Tibial artery (tissue), 4 donors: ENCODE data around the gene ABCC1.
"Not testable (repeated sequence)": the region's sequence is repeated elsewhere in the genome, so short reads cannot be mapped to it uniquely, and the experiment has no call there.

ENCODE experiments used
- DNase-seq, 2 donors: peaks; one replicate each; pipeline ENCODE4 v3.0.0-alpha.2; 2019
- H3K27ac ChIP-seq, 2 donors: fragments of 200-600 bp; sonication (generic) in 1 of 2; 1 replicate in 1 of 2; 2 replicates in 1 of 2; pipeline ENCODE4 v1.5.1; 2018 to 2019; ENCODE audit warnings: mild to moderate bottlenecking in 1 of 2
- H3K27me3 ChIP-seq, 2 donors: fragments of 200-600 bp; sonication (generic) in 1 of 2; one replicate each; pipeline versions ENCODE4 v1.5.1 to v1.6.0; 2016 to 2019
- H3K36me3 ChIP-seq, 3 donors: fragments of 200-600 bp; sonication (generic) in 2 of 3; one replicate each; pipeline ENCODE4 v1.5.1; 2016 to 2019; ENCODE audit warnings: mild to moderate bottlenecking in 2 of 3
- H3K4me1 ChIP-seq, 4 donors: fragments of 200-600 bp; sonication (generic) in 2 of 4; 1 replicate in 3 of 4; 2 replicates in 1 of 4; pipeline ENCODE4 v1.5.1; 2016 to 2019
- H3K4me3 ChIP-seq, 2 donors: fragments of 200-600 bp; sonication (generic) in 1 of 2; 1 replicate in 1 of 2; 2 replicates in 1 of 2; pipeline ENCODE4 v1.5.1; 2018 to 2019; ENCODE audit warnings: mild to moderate bottlenecking in 2 of 2
- H3K9me3 ChIP-seq, 3 donors: fragments of 200-600 bp; sonication (generic) in 1 of 3; one replicate each; pipeline ENCODE4 v1.5.1; 2016 to 2019
- intact Hi-C: fragments of 100-400 bp; cut with DNase I; formaldehyde crosslinking; loops from one replicate; pipeline ENCODE4 v1.15.0; 2023; ENCODE audit warnings: low total_unique reads
- TF ChIP-seq, protein P1 (sequence below), 2 experiments: fragments of 200-600 bp in 1 of 2; fragments of 450-650 bp in 1 of 2; IDR thresholded peaks; one replicate each; pipeline ENCODE4 v1.5.1; 2017 to 2019; ENCODE audit warnings: antibody characterized with exemption in 2 of 2, mild to moderate bottlenecking in 1 of 2, moderate library complexity in 1 of 2

ABCC1 gene

DNA sequence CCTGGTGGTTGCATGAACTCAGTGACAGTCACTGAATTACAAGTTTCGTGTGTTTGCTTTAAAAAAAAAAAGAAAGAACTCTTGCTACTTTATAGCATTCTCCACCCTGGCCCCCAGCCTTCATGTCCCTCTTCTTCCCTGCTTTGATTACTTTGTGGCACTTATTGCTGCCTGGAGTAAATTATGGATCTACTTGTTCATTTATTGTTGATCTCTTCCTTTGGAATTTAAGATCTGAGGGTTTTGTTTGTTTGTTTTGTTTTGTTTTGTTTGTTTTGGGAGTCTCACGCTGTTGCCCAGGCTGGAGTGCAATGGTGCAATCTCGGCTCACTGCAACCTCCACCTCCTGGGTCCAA is 147.4 kb downstream of the ABCC1 start:
- Histone ChIP-seq H3K36me3 (peaks cover 0 to 37% (median 7%) of the 10 kb centered on the region in 3 donors), H3K4me3 (no peak overlapping the region), H3K4me1 (peaks cover 0 to 49% (median 23%) of the 10 kb centered on the region in 4 donors), H3K27ac (peak overlapping the region; percentile 79 to 81), H3K9me3 (no peaks in the 10 kb centered on the region), H3K27me3 (no peaks in the 10 kb centered on the region)
- TF ChIP-seq, protein P1, sequence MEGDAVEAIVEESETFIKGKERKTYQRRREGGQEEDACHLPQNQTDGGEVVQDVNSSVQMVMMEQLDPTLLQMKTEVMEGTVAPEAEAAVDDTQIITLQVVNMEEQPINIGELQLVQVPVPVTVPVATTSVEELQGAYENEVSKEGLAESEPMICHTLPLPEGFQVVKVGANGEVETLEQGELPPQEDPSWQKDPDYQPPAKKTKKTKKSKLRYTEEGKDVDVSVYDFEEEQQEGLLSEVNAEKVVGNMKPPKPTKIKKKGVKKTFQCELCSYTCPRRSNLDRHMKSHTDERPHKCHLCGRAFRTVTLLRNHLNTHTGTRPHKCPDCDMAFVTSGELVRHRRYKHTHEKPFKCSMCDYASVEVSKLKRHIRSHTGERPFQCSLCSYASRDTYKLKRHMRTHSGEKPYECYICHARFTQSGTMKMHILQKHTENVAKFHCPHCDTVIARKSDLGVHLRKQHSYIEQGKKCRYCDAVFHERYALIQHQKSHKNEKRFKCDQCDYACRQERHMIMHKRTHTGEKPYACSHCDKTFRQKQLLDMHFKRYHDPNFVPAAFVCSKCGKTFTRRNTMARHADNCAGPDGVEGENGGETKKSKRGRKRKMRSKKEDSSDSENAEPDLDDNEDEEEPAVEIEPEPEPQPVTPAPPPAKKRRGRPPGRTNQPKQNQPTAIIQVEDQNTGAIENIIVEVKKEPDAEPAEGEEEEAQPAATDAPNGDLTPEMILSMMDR (IDR thresholded peaks at IDR 0.05): no peak
- DNase-seq: no peak
- intact Hi-C loops: no loop called here

DNA sequence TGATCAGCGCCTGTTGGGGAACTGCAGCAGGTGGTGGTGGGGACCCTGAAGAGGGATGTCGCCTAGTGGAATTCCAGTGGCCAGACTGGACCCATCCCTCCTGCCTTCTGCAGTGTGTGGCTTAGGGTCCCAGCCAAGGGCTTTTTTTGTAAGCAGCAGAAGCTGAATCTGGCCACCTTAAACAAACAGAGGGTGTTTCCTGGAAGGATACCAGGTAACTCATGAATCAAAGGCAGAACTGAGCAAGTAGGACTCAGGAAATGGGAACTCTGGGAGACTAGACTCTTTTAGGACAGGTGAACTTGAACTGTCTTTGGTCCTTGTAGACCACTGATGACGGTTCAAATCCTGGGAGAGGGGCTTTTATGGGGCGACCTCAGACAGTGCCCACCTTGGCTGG is 149.9 kb downstream of the ABCC1 start:
- intact Hi-C loops: no loop called here
- H3K27me3 ChIP-seq: no peaks in the 10 kb centered on the region
- peaks cover 20 to 49% (median 28%) of the 10 kb centered on the region in 3 donors for H3K36me3 ChIP-seq
- no peaks in the 10 kb centered on the region for H3K9me3 ChIP-seq
- no peak overlapping the region for H3K4me3 ChIP-seq
- peaks cover 0 to 31% (median 18%) of the 10 kb centered on the region in 4 donors for H3K4me1 ChIP-seq
- TF ChIP-seq, protein P1 (IDR thresholded peaks at IDR 0.05): no peak
- DNase-seq: no peak
- no peak overlapping the region for H3K27ac ChIP-seq

DNA sequence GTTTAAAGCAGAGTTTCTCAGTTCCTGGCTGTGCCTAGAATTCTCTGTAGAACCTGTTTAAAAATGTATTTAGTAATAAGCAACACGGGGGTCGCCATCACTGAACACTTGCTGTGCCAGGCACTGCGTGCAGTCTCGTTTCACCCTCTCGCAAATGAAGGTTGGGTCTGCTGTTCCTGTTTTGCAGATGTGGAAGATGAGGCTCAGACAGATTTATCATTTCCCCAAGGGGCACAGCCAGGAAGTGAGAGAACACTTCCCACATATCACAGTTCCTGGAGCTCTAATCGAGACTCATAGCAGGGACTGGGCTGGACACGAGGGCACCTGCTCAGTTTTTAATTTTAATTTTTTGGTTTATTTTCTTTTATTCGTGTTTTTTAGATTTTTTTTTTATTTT is 151.2 kb downstream of the ABCC1 start:
- H3K27ac ChIP-seq: no peak overlapping the region
- H3K27me3 ChIP-seq: no peaks in the 10 kb centered on the region
- no peak for DNase-seq
- intact Hi-C loops: no loop called here
- H3K4me3 ChIP-seq: no peak overlapping the region
- H3K36me3 ChIP-seq: peaks cover 20 to 60% (median 34%) of the 10 kb centered on the region in 3 donors
- TF ChIP-seq, protein P1 (IDR thresholded peaks at IDR 0.05): no peak
- H3K4me1 ChIP-seq: peaks cover 0 to 21% (median 16%) of the 10 kb centered on the region in 4 donors
- H3K9me3 ChIP-seq: no peaks in the 10 kb centered on the region

DNA sequence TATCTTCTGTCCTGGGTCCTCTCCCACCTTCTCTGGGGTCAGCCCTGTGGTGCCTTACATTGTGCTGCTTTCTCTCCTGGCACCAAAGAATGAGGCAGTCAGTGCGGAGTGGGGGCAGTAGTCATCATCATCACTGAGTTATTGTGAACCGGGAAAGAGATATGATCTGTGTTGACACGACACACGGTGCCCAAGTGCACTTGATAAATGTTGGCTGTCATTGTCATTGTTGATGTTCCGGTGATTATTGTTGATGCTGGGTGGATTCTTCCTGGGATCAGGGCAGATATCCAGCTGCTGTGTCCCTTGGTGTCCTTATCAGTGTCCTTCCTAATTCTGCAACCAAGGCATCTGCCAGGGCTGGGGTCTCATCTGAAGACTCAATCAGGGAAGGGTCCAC is 152.2 kb downstream of the ABCC1 start:
- peaks cover 20 to 63% (median 34%) of the 10 kb centered on the region in 3 donors for H3K36me3 ChIP-seq
- TF ChIP-seq, protein P1 (IDR thresholded peaks at IDR 0.05): no peak
- intact Hi-C loops: no loop called here
- no peaks in the 10 kb centered on the region for H3K27me3 ChIP-seq
- no peak for DNase-seq
- no peak overlapping the region for H3K27ac ChIP-seq
- H3K9me3 ChIP-seq: no peaks in the 10 kb centered on the region
- no peak overlapping the region for H3K4me3 ChIP-seq
- H3K4me1 ChIP-seq: peaks cover 0 to 12% (median 10%) of the 10 kb centered on the region in 4 donors

DNA sequence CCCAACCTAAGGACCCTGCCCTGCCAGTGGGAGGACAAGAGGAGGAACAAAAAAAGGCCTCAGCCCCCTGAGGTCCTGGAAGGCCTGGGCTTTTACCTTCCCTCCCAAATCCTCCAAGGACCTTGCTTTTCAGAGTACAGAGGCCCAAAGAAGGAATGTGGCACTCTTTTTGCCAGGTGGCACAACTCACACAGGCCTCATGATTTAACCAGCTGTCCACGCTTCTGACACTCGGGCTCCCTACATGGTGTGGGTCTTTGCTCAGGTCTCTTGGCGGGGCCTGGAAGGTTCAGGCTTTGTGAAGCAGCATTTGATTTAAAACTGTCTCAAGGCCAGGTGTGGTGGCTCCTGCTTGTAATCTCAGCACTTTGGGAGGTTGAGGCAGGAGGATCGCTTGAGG is 153.3 kb downstream of the ABCC1 start:
- no peak overlapping the region for H3K4me3 ChIP-seq
- no peaks in the 10 kb centered on the region for H3K9me3 ChIP-seq
- TF ChIP-seq, protein P1 (IDR thresholded peaks at IDR 0.05): no peak
- H3K36me3 ChIP-seq: peaks cover 25 to 65% (median 34%) of the 10 kb centered on the region in 3 donors
- H3K27me3 ChIP-seq: no peaks in the 10 kb centered on the region
- H3K27ac ChIP-seq: no peak overlapping the region
- intact Hi-C loops: no loop called here
- DNase-seq: no peak
- H3K4me1 ChIP-seq: peaks cover 0 to under 1% (median 0%) of the 10 kb centered on the region in 4 donors

DNA sequence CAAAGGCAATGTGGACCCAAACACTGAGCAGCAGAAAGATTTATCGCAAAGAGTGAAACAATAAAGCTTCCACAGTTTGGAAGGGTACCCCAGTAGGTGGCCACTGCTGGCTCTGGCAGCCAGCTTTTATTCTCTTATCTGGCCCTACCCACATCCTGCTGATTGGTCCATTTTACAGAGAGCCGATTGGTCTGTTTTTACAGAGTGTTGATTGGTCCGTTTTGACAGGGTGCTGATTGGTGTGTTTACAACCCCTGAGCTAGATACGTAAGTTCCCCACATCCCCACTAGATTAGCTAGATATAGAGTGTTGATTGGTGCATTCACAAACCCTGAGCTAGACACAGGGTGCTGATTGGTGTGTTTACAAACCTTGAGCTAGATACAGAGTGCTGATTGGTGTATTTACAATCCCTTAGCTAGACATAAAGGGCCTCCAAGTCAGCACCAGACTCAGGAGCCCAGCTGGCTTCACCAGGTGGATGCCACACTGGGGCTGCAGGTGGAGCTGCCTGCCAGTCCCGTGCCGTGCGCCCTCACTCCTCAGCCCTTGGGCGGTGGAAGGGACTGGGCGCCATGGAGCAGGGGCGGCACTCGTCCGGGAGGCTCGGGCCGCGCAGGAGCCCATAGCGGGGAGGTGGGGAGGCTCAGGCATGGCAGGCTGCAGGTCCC is 154.9 kb downstream of the ABCC1 start:
- intact Hi-C loops, H3K27me3 ChIP-seq, H3K27ac ChIP-seq, H3K9me3 ChIP-seq, DNase-seq, H3K4me3 ChIP-seq, H3K4me1 ChIP-seq: not testable (repeated sequence)
- peaks cover 25 to 60% (median 35%) of the 10 kb centered on the region in 3 donors for H3K36me3 ChIP-seq

DNA sequence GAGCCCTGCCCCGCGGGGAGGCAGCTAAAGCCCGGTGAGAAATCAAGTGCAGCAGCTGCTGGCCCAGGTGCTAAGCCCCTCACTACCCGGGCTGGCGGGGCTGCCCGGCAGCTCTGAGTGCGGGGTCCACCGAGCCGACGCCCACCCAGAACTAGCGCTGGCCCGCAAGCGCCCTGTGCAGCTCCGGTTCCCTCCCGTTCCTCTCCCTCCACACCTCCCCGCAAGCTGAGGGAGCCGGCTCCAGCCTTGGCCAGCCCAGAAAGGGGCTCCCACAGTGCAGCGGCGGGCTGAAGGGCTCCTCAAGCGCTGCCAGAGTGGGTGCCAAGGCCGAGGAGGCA is 155.4 kb downstream of the ABCC1 start:
- peaks cover 25 to 61% (median 40%) of the 10 kb centered on the region in 3 donors for H3K36me3 ChIP-seq
- H3K27ac ChIP-seq, DNase-seq, H3K4me3 ChIP-seq, intact Hi-C loops, H3K4me1 ChIP-seq, H3K27me3 ChIP-seq, H3K9me3 ChIP-seq: not testable (repeated sequence)
